A673 (cell line): ENCODE results near the gene IGFL2.

Source experiments
- CTCF ChIP-seq: fragments of 300-800, 200-600 bp; sonication (generic); conservative IDR thresholded peaks from 2 replicates; pipeline ENCODE4 v1.5.1; 2017; ENCODE audit warnings: low read depth, mild to moderate bottlenecking, antibody characterized with exemption, low read length, moderate library complexity, mixed read lengths
- EZH2 ChIP-seq: fragments of 200-600 bp; sonication (generic); IDR thresholded peaks from 2 replicates; pipeline ENCODE4 v1.6.1; 2017; ENCODE audit warnings: borderline replicate concordance, low read depth, mild to moderate bottlenecking, mixed read lengths, antibody characterized with exemption, low read length; ENCODE audit not compliant: poor library complexity, severe bottlenecking

- TF ChIP-seq CTCF: no peak
- no peak for TF ChIP-seq EZH2
These were observed 36.7 kb upstream of the IGFL2 start for GRCh38 chr19:46111376-46111775.
